ENCODE results near the gene KDM5C.

DNA sequence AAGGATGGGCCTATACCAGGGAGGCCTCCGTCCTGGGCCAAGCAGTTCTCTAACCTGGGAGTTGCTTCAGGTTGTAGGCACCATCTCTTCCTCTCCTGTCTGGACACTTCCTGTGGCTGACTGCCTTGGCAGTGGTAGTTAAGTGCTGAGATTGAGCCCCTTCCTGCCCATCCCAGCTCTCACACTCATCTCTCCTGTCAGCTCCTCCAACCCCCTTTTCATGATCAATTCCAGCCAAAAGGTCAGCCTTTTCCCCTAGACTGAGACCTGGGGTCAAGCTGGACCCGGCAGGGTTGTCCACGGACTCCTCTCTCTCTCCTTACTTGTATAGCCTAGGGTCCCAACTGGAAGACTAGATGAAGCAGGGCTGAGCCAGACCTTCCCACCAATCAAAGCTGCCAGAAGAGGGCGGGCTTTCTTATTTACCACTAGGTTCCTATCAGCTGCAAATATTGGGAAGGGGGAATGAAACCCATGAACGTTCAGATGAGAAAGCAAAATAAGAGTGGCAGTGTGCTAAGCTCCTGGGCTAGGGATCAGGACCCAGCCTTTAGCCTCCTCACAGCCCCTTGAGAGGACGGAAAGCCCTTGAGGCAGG is 34.5 kb downstream of the KDM5C start:
- TF ChIP-seq, protein P1, sequence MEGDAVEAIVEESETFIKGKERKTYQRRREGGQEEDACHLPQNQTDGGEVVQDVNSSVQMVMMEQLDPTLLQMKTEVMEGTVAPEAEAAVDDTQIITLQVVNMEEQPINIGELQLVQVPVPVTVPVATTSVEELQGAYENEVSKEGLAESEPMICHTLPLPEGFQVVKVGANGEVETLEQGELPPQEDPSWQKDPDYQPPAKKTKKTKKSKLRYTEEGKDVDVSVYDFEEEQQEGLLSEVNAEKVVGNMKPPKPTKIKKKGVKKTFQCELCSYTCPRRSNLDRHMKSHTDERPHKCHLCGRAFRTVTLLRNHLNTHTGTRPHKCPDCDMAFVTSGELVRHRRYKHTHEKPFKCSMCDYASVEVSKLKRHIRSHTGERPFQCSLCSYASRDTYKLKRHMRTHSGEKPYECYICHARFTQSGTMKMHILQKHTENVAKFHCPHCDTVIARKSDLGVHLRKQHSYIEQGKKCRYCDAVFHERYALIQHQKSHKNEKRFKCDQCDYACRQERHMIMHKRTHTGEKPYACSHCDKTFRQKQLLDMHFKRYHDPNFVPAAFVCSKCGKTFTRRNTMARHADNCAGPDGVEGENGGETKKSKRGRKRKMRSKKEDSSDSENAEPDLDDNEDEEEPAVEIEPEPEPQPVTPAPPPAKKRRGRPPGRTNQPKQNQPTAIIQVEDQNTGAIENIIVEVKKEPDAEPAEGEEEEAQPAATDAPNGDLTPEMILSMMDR (IDR thresholded peaks at IDR 0.05) = no peak
- TF ChIP-seq POLR2A (IDR thresholded peaks at IDR 0.05) (no peak), POLR2AphosphoS5 (IDR thresholded peaks at IDR 0.05) (no peak)

Data from breast epithelium (tissue), 3 donors.